Measurements from ENCODE around the gene ZFAND6. TPM values are rescaled to one million over a fixed set of nuclear protein-coding genes. Genes with fewer than 3 reads are reported as not detected.

The ZFAND6 gene
- total and polyA plus RNA-seq, 10 of the 15 experiments (the other 5 are each of a cell fraction or from before 2014, with no cell fraction given): 78.9 to 179 (median 135) TPM

DNA sequence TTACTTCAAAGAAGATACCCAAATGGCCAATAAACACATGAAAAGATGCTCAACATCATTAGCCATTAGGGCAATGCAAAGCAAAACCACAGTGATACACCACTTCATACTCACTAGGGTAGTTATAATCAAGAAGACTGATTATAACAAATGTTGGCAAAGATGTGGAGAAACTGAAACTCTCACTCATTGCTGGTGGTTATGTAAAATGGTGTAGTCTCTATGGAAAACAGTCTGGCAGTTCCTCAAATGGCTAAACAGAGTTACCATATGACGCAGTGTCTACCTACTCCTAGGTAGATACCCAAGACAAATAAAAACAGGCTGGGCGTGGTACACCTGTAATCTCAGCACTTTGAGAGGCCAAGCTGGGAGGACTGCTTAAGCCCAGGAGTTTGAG is 3.5 kb upstream of the ZFAND6 start (continued):
- TF ChIP-seq, protein P1, sequence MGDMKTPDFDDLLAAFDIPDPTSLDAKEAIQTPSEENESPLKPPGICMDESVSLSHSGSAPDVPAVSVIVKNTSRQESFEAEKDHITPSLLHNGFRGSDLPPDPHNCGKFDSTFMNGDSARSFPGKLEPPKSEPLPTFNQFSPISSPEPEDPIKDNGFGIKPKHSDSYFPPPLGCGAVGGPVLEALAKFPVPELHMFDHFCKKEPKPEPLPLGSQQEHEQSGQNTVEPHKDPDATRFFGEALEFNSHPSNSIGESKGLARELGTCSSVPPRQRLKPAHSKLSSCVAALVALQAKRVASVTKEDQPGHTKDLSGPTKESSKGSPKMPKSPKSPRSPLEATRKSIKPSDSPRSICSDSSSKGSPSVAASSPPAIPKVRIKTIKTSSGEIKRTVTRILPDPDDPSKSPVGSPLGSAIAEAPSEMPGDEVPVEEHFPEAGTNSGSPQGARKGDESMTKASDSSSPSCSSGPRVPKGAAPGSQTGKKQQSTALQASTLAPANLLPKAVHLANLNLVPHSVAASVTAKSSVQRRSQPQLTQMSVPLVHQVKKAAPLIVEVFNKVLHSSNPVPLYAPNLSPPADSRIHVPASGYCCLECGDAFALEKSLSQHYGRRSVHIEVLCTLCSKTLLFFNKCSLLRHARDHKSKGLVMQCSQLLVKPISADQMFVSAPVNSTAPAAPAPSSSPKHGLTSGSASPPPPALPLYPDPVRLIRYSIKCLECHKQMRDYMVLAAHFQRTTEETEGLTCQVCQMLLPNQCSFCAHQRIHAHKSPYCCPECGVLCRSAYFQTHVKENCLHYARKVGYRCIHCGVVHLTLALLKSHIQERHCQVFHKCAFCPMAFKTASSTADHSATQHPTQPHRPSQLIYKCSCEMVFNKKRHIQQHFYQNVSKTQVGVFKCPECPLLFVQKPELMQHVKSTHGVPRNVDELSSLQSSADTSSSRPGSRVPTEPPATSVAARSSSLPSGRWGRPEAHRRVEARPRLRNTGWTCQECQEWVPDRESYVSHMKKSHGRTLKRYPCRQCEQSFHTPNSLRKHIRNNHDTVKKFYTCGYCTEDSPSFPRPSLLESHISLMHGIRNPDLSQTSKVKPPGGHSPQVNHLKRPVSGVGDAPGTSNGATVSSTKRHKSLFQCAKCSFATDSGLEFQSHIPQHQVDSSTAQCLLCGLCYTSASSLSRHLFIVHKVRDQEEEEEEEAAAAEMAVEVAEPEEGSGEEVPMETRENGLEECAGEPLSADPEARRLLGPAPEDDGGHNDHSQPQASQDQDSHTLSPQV (IDR thresholded peaks at IDR 0.05): no peak
- TF ChIP-seq EZH2 (IDR thresholded peaks at IDR 0.05; ENCODE audit: borderline replicate concordance, control insufficient read depth, low read depth, low read length) (no peak), FOS (IDR thresholded peaks at IDR 0.05; ENCODE audit: borderline replicate concordance, extremely low read depth, insufficient read length) (no peak), RCOR1 (conservative IDR thresholded peaks at IDR 0.05; ENCODE audit: low read depth, low read length) (no peak), RBBP5 (conservative IDR thresholded peaks at IDR 0.05) (no peak), KAT2A (conservative IDR thresholded peaks at IDR 0.05; ENCODE audit: control insufficient read depth, low read depth, low read length) (no peak), SIX5 (IDR thresholded peaks at IDR 0.05; ENCODE audit: low read depth, low read length, severe bottlenecking) (no peak), CEBPZ (IDR thresholded peaks at IDR 0.05; ENCODE audit: low read depth, low read length) (no peak), NR2F1 (conservative IDR thresholded peaks at IDR 0.05) (no peak), CUX1 (IDR thresholded peaks at IDR 0.05; ENCODE audit: insufficient replicate concordance, low read depth, low read length) (no peak), SP1 (IDR thresholded peaks at IDR 0.05; ENCODE audit: low read depth, low read length) (no peak), POLR2A (IDR thresholded peaks at IDR 0.05; ENCODE audit: low read depth, low read length) (no peak), MTA3 (IDR thresholded peaks at IDR 0.05; ENCODE audit: borderline replicate concordance, low read length) (no peak), ZBTB33 (IDR thresholded peaks at IDR 0.05) (no peak)

All from GM12878 (cell line).